H1 (cell line): ENCODE results near the gene ZFP36L2. TPM values are rescaled to one million over a fixed set of nuclear protein-coding genes. Genes with fewer than 3 reads are reported as not detected.

Source experiments
- CTCF ChIA-PET: fragments of 300-600 bp; sonication (Branson Sonifier 250); formaldehyde crosslinking; loops from one replicate; lab custom pipeline; 2021; ENCODE audit not compliant: partially characterized antibody; lab: Charles Lee
- POLR2A ChIA-PET: fragments of 300-600 bp; sonication (Branson Sonifier 250); formaldehyde crosslinking; loops from one replicate; lab custom pipeline; 2021; ENCODE audit warnings: inconsistent platforms; ENCODE audit not compliant: partially characterized antibody; lab: Charles Lee
- DNase-seq, 2 experiments: peaks; one replicate each; pipeline versions ENCODE4 v3.0.0 to v3.0.0-alpha.2; 2010 to 2022; ENCODE audit warnings: low spot score in 2 of 2, low read depth in 1 of 2, mixed read lengths in 1 of 2
- FAIRE-seq: peaks from 2 replicates; lab custom pipeline; 2011; peaks lifted over from hg19 to GRCh38; lab: Jason Lieb, UNC
- H2AFZ ChIP-seq: 2 replicates; pipeline ENCODE4 v1.8.1; 2012; ENCODE audit warnings: low read length, inconsistent platforms
- H2AK5ac ChIP-seq: 2 replicates; pipeline ENCODE4 v1.6.1; 2013; ENCODE audit warnings: low read depth, low read length
- H2BK120ac ChIP-seq: replicated peaks from 2 replicates; pipeline ENCODE3; 2013; ENCODE audit warnings: low read depth, low read length, inconsistent platforms
- H2BK12ac ChIP-seq: 2 replicates; pipeline ENCODE4 v1.6.1; 2013; ENCODE audit warnings: low read depth, low read length
- H2BK15ac ChIP-seq: 2 replicates; pipeline ENCODE4 v1.6.1; 2013; ENCODE audit warnings: low read length
- H2BK20ac ChIP-seq: 2 replicates; pipeline ENCODE4 v1.6.1; 2013; ENCODE audit warnings: low read length
- H2BK5ac ChIP-seq: 2 replicates; pipeline ENCODE4 v1.6.1; 2013; ENCODE audit warnings: low read depth, low read length
- H3K14ac ChIP-seq: 2 replicates; pipeline ENCODE4 v1.6.1; 2013; ENCODE audit warnings: inconsistent platforms; ENCODE audit not compliant: insufficient read length
- H3K18ac ChIP-seq: 2 replicates; pipeline ENCODE4 v1.6.1; 2013; ENCODE audit warnings: low read length; ENCODE audit errors: extremely low read depth
- H3K23ac ChIP-seq: 2 replicates; pipeline ENCODE4 v1.6.1; 2013; ENCODE audit warnings: inconsistent platforms; ENCODE audit not compliant: insufficient read length
- H3K23me2 ChIP-seq: 2 replicates; pipeline ENCODE4 v1.6.1; 2013; ENCODE audit warnings: low read depth, low read length
- H3K27ac ChIP-seq: 2 replicates; pipeline ENCODE4 v1.6.1; 2011; ENCODE audit warnings: low read depth, low read length, inconsistent platforms
- H3K27me3 ChIP-seq, 4 experiments: replicated peaks in 1 of 4; 1 replicate in 1 of 4; 2 replicates in 3 of 4; pipeline versions ENCODE4 v1.6.1 to v1.8.1; 2011 to 2013; ENCODE audit warnings: low read length in 3 of 4, mild to moderate bottlenecking in 3 of 4, inconsistent platforms in 2 of 4, mixed read lengths in 2 of 4, moderate library complexity in 1 of 4; ENCODE audit not compliant: control insufficient read depth in 3 of 4, insufficient read depth in 3 of 4; ENCODE audit errors: extremely low read depth in 1 of 4
- H3K36me3 ChIP-seq, 4 experiments: 2 replicates each; pipeline versions ENCODE4 v1.6.1 to v1.8.1; 2011 to 2013; ENCODE audit warnings: mild to moderate bottlenecking in 4 of 4, low read length in 3 of 4, moderate library complexity in 2 of 4, control low read depth in 1 of 4, inconsistent platforms in 1 of 4; ENCODE audit not compliant: insufficient read depth in 4 of 4, control insufficient read depth in 2 of 4
- H3K4ac ChIP-seq: replicated peaks from 2 replicates; pipeline ENCODE3; 2013; ENCODE audit warnings: low read length, low read depth, mixed read lengths, inconsistent platforms; ENCODE audit not compliant: insufficient read length
- H3K4me1 ChIP-seq, 4 experiments: replicated peaks in 1 of 4; 1 replicate in 1 of 4; 2 replicates in 3 of 4; pipeline versions ENCODE4 v1.6.1 to v1.8.1; 2011 to 2013; ENCODE audit warnings: low read length in 3 of 4, inconsistent platforms in 2 of 4, mixed read lengths in 1 of 4; ENCODE audit not compliant: insufficient read depth in 4 of 4, control insufficient read depth in 3 of 4
- H3K4me2 ChIP-seq, 2 experiments: 2 replicates each; pipeline versions ENCODE4 v1.6.1 to v1.8.1; 2011 to 2013; ENCODE audit warnings: low read depth in 2 of 2, low read length in 2 of 2, control low read depth in 1 of 2, inconsistent platforms in 1 of 2, mild to moderate bottlenecking in 1 of 2; ENCODE audit not compliant: insufficient read depth in 1 of 2
- H3K4me3 ChIP-seq, 4 experiments: fragments of 200-600, 300-600 bp in 1 of 4; sonication (generic), shearing (Covaris generic), sonication (Bioruptor Twin) in 1 of 4; 2 replicates each; pipeline versions ENCODE4 v1.5.1 to v1.8.1; 2011 to 2016; ENCODE audit warnings: low read length in 4 of 4, low read depth in 3 of 4, control low read depth in 2 of 4, inconsistent platforms in 2 of 4, mild to moderate bottlenecking in 2 of 4, mixed read lengths in 1 of 4, moderate library complexity in 1 of 4; ENCODE audit not compliant: insufficient read depth in 2 of 4; ENCODE audit errors: extremely low read depth in 1 of 4
- H3K56ac ChIP-seq: replicated peaks from 2 replicates; pipeline ENCODE3; 2013; ENCODE audit warnings: low read depth, mild to moderate bottlenecking, mixed read lengths, low read length, inconsistent platforms; ENCODE audit not compliant: insufficient read length
- H3K79me1 ChIP-seq: 2 replicates; pipeline ENCODE4 v1.6.1; 2013; ENCODE audit warnings: low read depth, low read length, control low read depth
- H3K79me2 ChIP-seq, 2 experiments: 2 replicates each; pipeline versions ENCODE4 v1.6.1 to v1.8.1; 2012 to 2013; ENCODE audit warnings: low read length in 2 of 2, mild to moderate bottlenecking in 2 of 2, inconsistent platforms in 1 of 2; ENCODE audit not compliant: insufficient read depth in 2 of 2, control insufficient read depth in 1 of 2
- H3K9ac ChIP-seq, 4 experiments: replicated peaks in 1 of 4; 1 replicate in 1 of 4; 2 replicates in 3 of 4; pipeline versions ENCODE4 v1.6.1 to v1.8.1; 2011 to 2013; ENCODE audit warnings: low read depth in 3 of 4, low read length in 3 of 4, control low read depth in 2 of 4, mild to moderate bottlenecking in 2 of 4, moderate library complexity in 2 of 4, inconsistent platforms in 1 of 4; ENCODE audit errors: extremely low read depth in 1 of 4
- H3K9me3 ChIP-seq, 2 experiments: 2 replicates each; pipeline versions ENCODE4 v1.6.1 to v1.8.1; 2012 to 2013; ENCODE audit warnings: mild to moderate bottlenecking in 2 of 2, moderate library complexity in 2 of 2, control low read depth in 1 of 2, inconsistent platforms in 1 of 2, low read depth in 1 of 2, low read length in 1 of 2, mixed read lengths in 1 of 2; ENCODE audit not compliant: insufficient read depth in 2 of 2
- H4K20me1 ChIP-seq, 2 experiments: replicated peaks in 1 of 2; 2 replicates each; pipeline versions ENCODE3 to v1.8.1; 2011 to 2013; ENCODE audit warnings: inconsistent platforms in 2 of 2, low read length in 2 of 2, mild to moderate bottlenecking in 1 of 2; ENCODE audit not compliant: insufficient read depth in 2 of 2, control insufficient read depth in 1 of 2
- H4K5ac ChIP-seq: 2 replicates; pipeline ENCODE4 v1.6.1; 2013; ENCODE audit warnings: low read length, low read depth, mixed read lengths, inconsistent platforms; ENCODE audit not compliant: insufficient read length
- H4K8ac ChIP-seq: 2 replicates; pipeline ENCODE4 v1.8.0; 2013; ENCODE audit warnings: mild to moderate bottlenecking, moderate library complexity, low read length, inconsistent platforms; ENCODE audit not compliant: insufficient read depth; ENCODE audit errors: extremely low read depth
- H4K91ac ChIP-seq: replicated peaks from 2 replicates; pipeline ENCODE3; 2013; ENCODE audit warnings: low read length, mixed read lengths, inconsistent platforms; ENCODE audit not compliant: insufficient read length
- NRF1 ChIP-seq: IDR thresholded peaks from 2 replicates; pipeline ENCODE4 v1.6.1; 2011; ENCODE audit warnings: mild to moderate bottlenecking, low read depth, low read length, improper control_type of control experiment
- WGBS, 2 experiments: shearing (Covaris generic) in 1 of 2; methylation state at CpG; one replicate each; pipeline versions ENCODE4 v1.1.6 to v1.1.7; 2013 to 2015; ENCODE audit warnings: low lambda C conversion rate in 2 of 2, mixed read lengths in 2 of 2, inconsistent platforms in 1 of 2, low coverage in 1 of 2, missing lambda C conversion rate in 1 of 2; ENCODE audit not compliant: insufficient replicate concordance in 2 of 2, insufficient coverage in 1 of 2, insufficient read length in 1 of 2; ENCODE audit errors: extremely low coverage in 1 of 2, missing lambda C conversion rate in 1 of 2; 5-methylcytosine and 5-hydroxymethylcytosine counted together
- polyA plus RNA-seq, 7 experiments: library from polyadenylated mRNA; depleted of rRNA in 3 of 7; stranded (reverse) in 5 of 7; unstranded in 2 of 7; fragments of >200 nt in 5 of 7; fragments of 200-250 nt in 2 of 7; gene quantifications; 1 replicate in 5 of 7; 2 replicates in 1 of 7; 4 replicates in 1 of 7; pipeline versions ENCODE4 v1.2.1 to v1.2.3, GENCODE V29; 2011 to 2013; ENCODE audit warnings: missing spikeins in 2 of 7, mixed read lengths in 2 of 7
- total RNA-seq: library from RNA; stranded (reverse); fragmentation: NEBNext Ultra II Directional; extraction: Animal tissue kit (Norgen Biotek cat#: 25700); gene quantifications from 2 replicates; pipeline ENCODE4 v1.2.1, GENCODE V29; 2021

The ZFP36L2 gene
- total and polyA plus RNA-seq, 2 of the 8 experiments (the other 6 are each of a cell fraction or from before 2014, with no cell fraction given), result 13.4 to 102 TPM

DNA sequence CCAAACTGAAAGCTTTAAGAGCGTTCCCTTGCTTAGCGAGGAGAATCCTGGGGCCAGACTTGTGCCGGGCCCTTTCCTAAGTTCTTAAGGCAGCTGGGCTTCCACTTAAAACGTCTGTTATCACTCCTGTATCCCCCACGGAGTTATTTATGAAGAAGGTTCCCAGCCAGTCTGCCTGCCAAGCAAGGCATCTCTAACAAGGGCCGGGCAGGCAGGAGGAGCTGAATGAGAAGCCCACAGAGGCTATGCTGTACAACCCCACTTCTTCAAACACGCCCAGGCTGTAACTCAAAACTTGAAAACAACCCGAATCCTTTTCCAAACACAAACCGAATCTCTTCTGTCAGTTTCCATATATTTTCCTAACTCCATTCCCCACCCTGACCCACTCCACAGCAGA, 39.0 kb upstream of the ZFP36L2 start:
- Histone ChIP-seq H3K4ac (no peak overlapping the region), H2AK5ac (no peak overlapping the region), H3K23ac (no peak overlapping the region), H3K4me3 (no peak overlapping the region), H3K27me3 (no peaks in the 10 kb centered on the region), H2BK5ac (no peak overlapping the region), H2BK120ac (no peak overlapping the region), H3K79me2 (no peaks in the 10 kb centered on the region), H3K18ac (no peak overlapping the region), H2AFZ (no peak overlapping the region), H3K36me3 (no peaks in the 10 kb centered on the region), H3K27ac (no peak overlapping the region), H4K5ac (no peak overlapping the region), H3K4me2 (no peak overlapping the region), H3K4me1 (peaks cover 0 to 12% (median 3%) of the 10 kb centered on the region in 4 experiments; a peak in 3 of 7 replicates), H3K9me3 (no peaks in the 10 kb centered on the region), H3K56ac (no peak overlapping the region), H4K91ac (no peak overlapping the region), H3K23me2 (no peaks in the 10 kb centered on the region; the same call in 1 of the 2 replicates), H2BK12ac (no peak overlapping the region), H2BK20ac (no peak overlapping the region), H3K9ac (no peak overlapping the region), H3K79me1 (no peaks in the 10 kb centered on the region), H3K14ac (no peak overlapping the region), H2BK15ac (no peak overlapping the region), H4K20me1 (no peaks in the 10 kb centered on the region), H4K8ac (no peak overlapping the region)
- POLR2A ChIA-PET, result no interaction called here
- TF ChIP-seq NRF1, result no peak
- FAIRE-seq, result no peak
- WGBS, 2 experiments, result 76 to 100% methylated on average over 2 to 9 of the region's 9 CpGs
- no peak for DNase-seq
- CTCF ChIA-PET, result interaction anchor here (1.0 to 2.1 kb wide), 8 partner anchors 11 to 219 kb away, joined by 3 to 10 read pairs (median 4); no protein-coding TSS in a partner anchor
